Liver (tissue), 3 donors: ENCODE measurements around the gene CLCNKB.

Source experiments
- CTCF ChIP-seq: fragments of 150-350 bp; IDR thresholded peaks from 2 replicates; pipeline ENCODE4 v1.5.1; 2017; ENCODE audit warnings: improper control_type of control experiment, low read depth, low read length; ENCODE audit not compliant: missing input control
- HNF4G ChIP-seq: IDR thresholded peaks from 2 replicates; pipeline ENCODE4 v1.6.1; 2016; ENCODE audit warnings: antibody characterized with exemption
- RAD21 ChIP-seq, 2 donors: IDR thresholded peaks; 2 replicates each; pipeline ENCODE4 v1.6.1; 2016; ENCODE audit warnings: antibody characterized with exemption in 2 of 2, mild to moderate bottlenecking in 2 of 2
- SP1 ChIP-seq: IDR thresholded peaks from 2 replicates; pipeline ENCODE4 v1.6.1; 2018; ENCODE audit warnings: antibody characterized with exemption, mild to moderate bottlenecking
- TAF1 ChIP-seq: conservative IDR thresholded peaks from 2 replicates; pipeline ENCODE4 v1.6.1; 2016; ENCODE audit warnings: antibody characterized with exemption, mild to moderate bottlenecking
- YY1 ChIP-seq: IDR thresholded peaks from 2 replicates; pipeline ENCODE4 v1.6.1; 2016; ENCODE audit warnings: antibody characterized with exemption, mild to moderate bottlenecking
- TF ChIP-seq, protein P1 (sequence below): IDR thresholded peaks from 2 replicates; pipeline ENCODE4 v1.6.1; 2016; ENCODE audit warnings: antibody characterized with exemption
- donor health status: healthy.
- donor health status: healthy.

- TF ChIP-seq, protein P1, sequence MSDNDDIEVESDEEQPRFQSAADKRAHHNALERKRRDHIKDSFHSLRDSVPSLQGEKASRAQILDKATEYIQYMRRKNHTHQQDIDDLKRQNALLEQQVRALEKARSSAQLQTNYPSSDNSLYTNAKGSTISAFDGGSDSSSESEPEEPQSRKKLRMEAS, result no peak
- TF ChIP-seq RAD21 (IDR thresholded peaks at IDR 0.05) (no peak), HNF4G (no peak), CTCF (no peak), TAF1 (no peak), YY1 (no peak), SP1 (no peak)
Measured at GRCh38 chr1:16080422-16081150, 37.0 kb downstream of the CLCNKB start.
